ENCODE data around the gene DBP.

The DBP gene

DNA sequence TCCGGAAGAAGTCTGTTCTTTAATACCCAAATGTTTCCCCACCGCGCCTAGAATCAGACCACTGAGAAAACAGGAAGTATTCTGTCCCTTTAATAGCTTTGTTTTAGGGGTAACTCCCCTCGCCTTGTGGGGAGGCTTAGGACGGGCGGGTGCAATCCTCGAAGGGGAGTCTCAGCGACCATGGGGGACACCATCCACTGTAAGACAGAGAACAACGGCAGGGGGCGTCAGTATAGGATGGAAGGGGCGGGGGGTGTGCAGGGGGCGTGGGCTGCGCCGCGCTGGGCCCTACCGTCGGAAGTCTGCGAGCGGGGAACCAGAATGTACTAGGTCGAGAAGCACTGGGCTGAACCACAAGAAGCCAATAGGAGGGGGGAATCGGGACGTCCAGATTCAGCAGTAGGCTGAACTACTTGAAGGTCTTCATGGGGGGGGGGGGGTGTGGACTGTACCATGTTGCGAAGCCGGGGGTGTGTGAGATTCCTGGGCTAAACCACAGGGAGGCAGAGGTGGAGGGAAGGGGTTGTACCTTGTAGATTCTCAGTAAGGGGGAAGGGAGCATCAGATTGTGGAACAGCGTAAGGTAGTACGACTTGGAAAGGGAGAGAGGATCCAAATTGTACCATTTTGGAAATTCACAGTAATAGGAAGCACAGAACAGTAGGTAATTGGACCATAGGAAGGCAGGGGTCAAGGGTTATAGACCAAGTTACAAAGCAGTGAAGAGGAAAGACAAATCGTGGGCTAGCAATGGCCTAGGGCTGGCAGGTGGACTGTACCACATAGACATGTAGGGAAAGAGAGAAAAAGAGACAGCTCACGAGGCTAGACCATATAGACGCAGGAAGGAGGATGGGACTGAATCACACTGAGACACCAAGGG lies 1.0 kb upstream of the DBP start (continued):
- TF ChIP-seq, protein P1, sequence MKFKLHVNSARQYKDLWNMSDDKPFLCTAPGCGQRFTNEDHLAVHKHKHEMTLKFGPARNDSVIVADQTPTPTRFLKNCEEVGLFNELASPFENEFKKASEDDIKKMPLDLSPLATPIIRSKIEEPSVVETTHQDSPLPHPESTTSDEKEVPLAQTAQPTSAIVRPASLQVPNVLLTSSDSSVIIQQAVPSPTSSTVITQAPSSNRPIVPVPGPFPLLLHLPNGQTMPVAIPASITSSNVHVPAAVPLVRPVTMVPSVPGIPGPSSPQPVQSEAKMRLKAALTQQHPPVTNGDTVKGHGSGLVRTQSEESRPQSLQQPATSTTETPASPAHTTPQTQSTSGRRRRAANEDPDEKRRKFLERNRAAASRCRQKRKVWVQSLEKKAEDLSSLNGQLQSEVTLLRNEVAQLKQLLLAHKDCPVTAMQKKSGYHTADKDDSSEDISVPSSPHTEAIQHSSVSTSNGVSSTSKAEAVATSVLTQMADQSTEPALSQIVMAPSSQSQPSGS (tag by site-specific recombination; IDR thresholded peaks at IDR 0.05; ENCODE audit: low read depth) = no peak
- TF ChIP-seq ZNF596 (tag by site-specific recombination; IDR thresholded peaks at IDR 0.05) (no peak), ZNF366 (tag by site-specific recombination; conservative IDR thresholded peaks at IDR 0.05) (no peak), SCRT1 (tag by site-specific recombination; IDR thresholded peaks at IDR 0.05; ENCODE audit: borderline replicate concordance) (0 out of 2 replicates have a peak, but pooled peaks have one; percentile 12), ZNF138 (tag by site-specific recombination; IDR thresholded peaks at IDR 0.05; ENCODE audit: borderline replicate concordance) (no peak), ZNF184 (tag by site-specific recombination; IDR thresholded peaks at IDR 0.05) (no peak), ZNF404 (tag by site-specific recombination; IDR thresholded peaks at IDR 0.05) (0 out of 2 replicates have a peak, but pooled peaks have one; percentile 34), ZNF629 (tag by site-specific recombination; IDR thresholded peaks at IDR 0.05) (no peak), SETDB1 (IDR thresholded peaks at IDR 0.05; ENCODE audit: insufficient read length, low read length) (no peak), ZNF146 (tag by site-specific recombination; IDR thresholded peaks at IDR 0.05) (no peak), ZNF114 (tag by site-specific recombination; IDR thresholded peaks at IDR 0.05) (no peak), ZNF501 (tag by site-specific recombination; IDR thresholded peaks at IDR 0.05) (peak; percentile 16; the same call in 1 of the 2 replicates), RBAK (tag by site-specific recombination; IDR thresholded peaks at IDR 0.05) (0 out of 2 replicates have a peak, but pooled peaks have one; percentile 11), ZNF585B (tag by site-specific recombination; IDR thresholded peaks at IDR 0.05) (no peak), ZNF791 (tag by site-specific recombination; IDR thresholded peaks at IDR 0.05) (no peak; the same call in 1 of the 2 replicates), ZNF777 (tag by site-specific recombination; IDR thresholded peaks at IDR 0.05; ENCODE audit: borderline replicate concordance) (peak; percentile 92), KLF8 (tag by site-specific recombination; IDR thresholded peaks at IDR 0.05) (no peak), ZNF600 (tag by site-specific recombination; IDR thresholded peaks at IDR 0.05) (no peak), ZNF514 (tag by site-specific recombination; IDR thresholded peaks at IDR 0.05) (no peak), ZNF701 (tag by site-specific recombination; IDR thresholded peaks at IDR 0.05) (no peak)
- TF ChIP-seq, protein P2, sequence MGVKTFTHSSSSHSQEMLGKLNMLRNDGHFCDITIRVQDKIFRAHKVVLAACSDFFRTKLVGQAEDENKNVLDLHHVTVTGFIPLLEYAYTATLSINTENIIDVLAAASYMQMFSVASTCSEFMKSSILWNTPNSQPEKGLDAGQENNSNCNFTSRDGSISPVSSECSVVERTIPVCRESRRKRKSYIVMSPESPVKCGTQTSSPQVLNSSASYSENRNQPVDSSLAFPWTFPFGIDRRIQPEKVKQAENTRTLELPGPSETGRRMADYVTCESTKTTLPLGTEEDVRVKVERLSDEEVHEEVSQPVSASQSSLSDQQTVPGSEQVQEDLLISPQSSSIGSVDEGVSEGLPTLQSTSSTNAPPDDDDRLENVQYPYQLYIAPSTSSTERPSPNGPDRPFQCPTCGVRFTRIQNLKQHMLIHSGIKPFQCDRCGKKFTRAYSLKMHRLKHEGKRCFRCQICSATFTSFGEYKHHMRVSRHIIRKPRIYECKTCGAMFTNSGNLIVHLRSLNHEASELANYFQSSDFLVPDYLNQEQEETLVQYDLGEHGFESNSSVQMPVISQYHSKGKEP (tag by site-specific recombination; IDR thresholded peaks at IDR 0.05) = no peak
- TF ChIP-seq, protein P3, sequence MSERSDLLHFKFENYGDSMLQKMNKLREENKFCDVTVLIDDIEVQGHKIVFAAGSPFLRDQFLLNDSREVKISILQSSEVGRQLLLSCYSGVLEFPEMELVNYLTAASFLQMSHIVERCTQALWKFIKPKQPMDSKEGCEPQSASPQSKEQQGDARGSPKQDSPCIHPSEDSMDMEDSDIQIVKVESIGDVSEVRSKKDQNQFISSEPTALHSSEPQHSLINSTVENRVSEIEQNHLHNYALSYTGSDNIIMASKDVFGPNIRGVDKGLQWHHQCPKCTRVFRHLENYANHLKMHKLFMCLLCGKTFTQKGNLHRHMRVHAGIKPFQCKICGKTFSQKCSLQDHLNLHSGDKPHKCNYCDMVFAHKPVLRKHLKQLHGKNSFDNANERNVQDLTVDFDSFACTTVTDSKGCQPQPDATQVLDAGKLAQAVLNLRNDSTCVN (tag by site-specific recombination; optimal IDR thresholded peaks at IDR 0.05) = no peak
- TF ChIP-seq, protein P4, sequence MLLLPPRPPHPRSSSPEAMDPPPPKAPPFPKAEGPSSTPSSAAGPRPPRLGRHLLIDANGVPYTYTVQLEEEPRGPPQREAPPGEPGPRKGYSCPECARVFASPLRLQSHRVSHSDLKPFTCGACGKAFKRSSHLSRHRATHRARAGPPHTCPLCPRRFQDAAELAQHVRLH (tag by site-specific recombination; IDR thresholded peaks at IDR 0.05) = peak; percentile 37; the same call in 1 of the 2 replicates
- TF ChIP-seq, protein P5, sequence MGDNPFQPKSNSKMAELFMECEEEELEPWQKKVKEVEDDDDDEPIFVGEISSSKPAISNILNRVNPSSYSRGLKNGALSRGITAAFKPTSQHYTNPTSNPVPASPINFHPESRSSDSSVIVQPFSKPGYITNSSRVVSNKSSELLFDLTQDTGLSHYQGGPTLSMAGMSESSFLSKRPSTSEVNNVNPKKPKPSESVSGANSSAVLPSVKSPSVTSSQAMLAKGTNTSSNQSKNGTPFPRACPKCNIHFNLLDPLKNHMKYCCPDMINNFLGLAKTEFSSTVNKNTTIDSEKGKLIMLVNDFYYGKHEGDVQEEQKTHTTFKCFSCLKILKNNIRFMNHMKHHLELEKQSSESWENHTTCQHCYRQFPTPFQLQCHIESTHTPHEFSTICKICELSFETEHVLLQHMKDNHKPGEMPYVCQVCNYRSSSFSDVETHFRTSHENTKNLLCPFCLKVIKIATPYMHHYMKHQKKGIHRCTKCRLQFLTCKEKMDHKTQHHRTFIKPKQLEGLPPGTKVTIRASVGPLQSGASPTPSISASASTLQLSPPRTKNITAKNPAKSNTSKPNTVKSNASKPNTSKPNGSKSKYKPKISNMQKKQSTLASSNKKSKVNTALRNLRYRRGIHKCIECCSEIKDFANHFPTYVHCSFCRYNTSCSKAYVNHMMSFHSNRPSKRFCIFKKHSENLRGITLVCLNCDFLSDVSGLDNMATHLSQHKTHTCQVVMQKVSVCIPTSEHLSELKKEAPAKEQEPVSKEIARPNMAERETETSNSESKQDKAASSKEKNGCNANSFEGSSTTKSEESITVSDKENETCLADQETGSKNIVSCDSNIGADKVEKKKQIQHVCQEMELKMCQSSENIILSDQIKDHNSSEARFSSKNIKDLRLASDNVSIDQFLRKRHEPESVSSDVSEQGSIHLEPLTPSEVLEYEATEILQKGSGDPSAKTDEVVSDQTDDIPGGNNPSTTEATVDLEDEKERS (tag by site-specific recombination; IDR thresholded peaks at IDR 0.05) = 0 out of 2 replicates have a peak, but pooled peaks have one; percentile 7
- TF ChIP-seq, protein P6, sequence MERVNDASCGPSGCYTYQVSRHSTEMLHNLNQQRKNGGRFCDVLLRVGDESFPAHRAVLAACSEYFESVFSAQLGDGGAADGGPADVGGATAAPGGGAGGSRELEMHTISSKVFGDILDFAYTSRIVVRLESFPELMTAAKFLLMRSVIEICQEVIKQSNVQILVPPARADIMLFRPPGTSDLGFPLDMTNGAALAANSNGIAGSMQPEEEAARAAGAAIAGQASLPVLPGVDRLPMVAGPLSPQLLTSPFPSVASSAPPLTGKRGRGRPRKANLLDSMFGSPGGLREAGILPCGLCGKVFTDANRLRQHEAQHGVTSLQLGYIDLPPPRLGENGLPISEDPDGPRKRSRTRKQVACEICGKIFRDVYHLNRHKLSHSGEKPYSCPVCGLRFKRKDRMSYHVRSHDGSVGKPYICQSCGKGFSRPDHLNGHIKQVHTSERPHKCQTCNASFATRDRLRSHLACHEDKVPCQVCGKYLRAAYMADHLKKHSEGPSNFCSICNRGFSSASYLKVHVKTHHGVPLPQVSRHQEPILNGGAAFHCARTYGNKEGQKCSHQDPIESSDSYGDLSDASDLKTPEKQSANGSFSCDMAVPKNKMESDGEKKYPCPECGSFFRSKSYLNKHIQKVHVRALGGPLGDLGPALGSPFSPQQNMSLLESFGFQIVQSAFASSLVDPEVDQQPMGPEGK (tag by site-specific recombination; IDR thresholded peaks at IDR 0.05) = peak; percentile 5; the same call in 1 of the 2 replicates
- TF ChIP-seq, protein P7, sequence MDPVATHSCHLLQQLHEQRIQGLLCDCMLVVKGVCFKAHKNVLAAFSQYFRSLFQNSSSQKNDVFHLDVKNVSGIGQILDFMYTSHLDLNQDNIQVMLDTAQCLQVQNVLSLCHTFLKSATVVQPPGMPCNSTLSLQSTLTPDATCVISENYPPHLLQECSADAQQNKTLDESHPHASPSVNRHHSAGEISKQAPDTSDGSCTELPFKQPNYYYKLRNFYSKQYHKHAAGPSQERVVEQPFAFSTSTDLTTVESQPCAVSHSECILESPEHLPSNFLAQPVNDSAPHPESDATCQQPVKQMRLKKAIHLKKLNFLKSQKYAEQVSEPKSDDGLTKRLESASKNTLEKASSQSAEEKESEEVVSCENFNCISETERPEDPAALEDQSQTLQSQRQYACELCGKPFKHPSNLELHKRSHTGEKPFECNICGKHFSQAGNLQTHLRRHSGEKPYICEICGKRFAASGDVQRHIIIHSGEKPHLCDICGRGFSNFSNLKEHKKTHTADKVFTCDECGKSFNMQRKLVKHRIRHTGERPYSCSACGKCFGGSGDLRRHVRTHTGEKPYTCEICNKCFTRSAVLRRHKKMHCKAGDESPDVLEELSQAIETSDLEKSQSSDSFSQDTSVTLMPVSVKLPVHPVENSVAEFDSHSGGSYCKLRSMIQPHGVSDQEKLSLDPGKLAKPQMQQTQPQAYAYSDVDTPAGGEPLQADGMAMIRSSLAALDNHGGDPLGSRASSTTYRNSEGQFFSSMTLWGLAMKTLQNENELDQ (tag by site-specific recombination; IDR thresholded peaks at IDR 0.05; ENCODE audit: low read depth) = no peak
